Measurements from ENCODE around the gene SH3PXD2B. TPM values are rescaled to one million over a fixed set of nuclear protein-coding genes. Genes with fewer than 3 reads are reported as not detected.
A peak's percentile ranks its signal among the peaks of the same experiment; 100 is the strongest.

SH3PXD2B gene
- total and polyA plus RNA-seq, 2 of the 13 experiments (the other 11 are each of a cell fraction or from before 2014, with no cell fraction given), result 3.4 to 4.6 TPM

DNA sequence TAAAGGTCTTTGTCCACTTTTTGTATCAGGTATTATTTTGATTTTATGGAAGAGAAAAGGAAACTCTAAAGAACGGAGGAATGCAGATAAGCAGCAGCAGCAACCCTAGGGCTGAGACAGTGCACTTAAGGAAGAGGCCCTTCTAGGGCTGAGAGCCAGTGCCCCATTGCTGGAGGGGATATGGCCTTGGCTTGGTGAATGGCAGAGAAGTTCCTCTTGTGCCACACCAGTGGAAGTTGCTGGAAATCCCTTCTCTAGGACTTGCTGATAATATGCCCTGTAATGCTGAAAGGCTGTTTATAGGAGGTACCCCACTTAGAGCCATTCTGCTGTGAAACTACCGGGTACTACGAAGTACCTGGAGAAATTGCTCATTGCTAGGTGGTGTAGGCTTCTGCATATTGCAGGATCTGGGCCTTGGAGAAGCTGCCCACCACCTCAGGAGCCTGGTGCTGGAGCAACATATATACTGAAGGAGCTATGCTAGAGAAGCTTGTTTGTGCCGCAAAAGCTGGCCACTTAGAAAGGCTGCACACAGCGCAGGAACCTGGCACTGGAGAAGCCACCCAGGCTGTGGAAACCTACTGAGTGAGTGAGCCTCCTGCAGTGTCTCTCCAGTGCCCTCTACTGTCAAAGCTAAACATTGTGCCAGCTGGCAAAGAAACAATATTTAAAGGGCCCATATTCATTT lies 161.1 kb downstream of the SH3PXD2B start (continued):
- TF ChIP-seq ZBTB21 (CRISPR knock-in tag; IDR thresholded peaks at IDR 0.05) (no peak), ZNF558 (CRISPR knock-in tag; IDR thresholded peaks at IDR 0.05; ENCODE audit: borderline replicate concordance) (no peak), YEATS2 (CRISPR knock-in tag; IDR thresholded peaks at IDR 0.05; ENCODE audit: borderline replicate concordance) (peak; percentile 36; the same call in 1 of the 2 replicates), ZKSCAN8 (CRISPR knock-in tag; IDR thresholded peaks at IDR 0.05; ENCODE audit: borderline replicate concordance) (no peak), ZNF343 (CRISPR knock-in tag; IDR thresholded peaks at IDR 0.05) (no peak), JUND (CRISPR knock-in tag; IDR thresholded peaks at IDR 0.05) (no peak), MAF1 (CRISPR knock-in tag; IDR thresholded peaks at IDR 0.05; ENCODE audit: borderline replicate concordance) (no peak), RAD21 (CRISPR knock-in tag; IDR thresholded peaks at IDR 0.05) (peak; percentile 93), GATAD1 (CRISPR knock-in tag; IDR thresholded peaks at IDR 0.05) (peak; percentile 20; the same call in 1 of the 2 replicates), HNF4A (CRISPR knock-in tag; IDR thresholded peaks at IDR 0.05) (0 out of 2 replicates have a peak, but pooled peaks have one; percentile 18), BCL6 (CRISPR knock-in tag; IDR thresholded peaks at IDR 0.05) (peak; percentile 36; the same call in 1 of the 2 replicates), ZNF205 (CRISPR knock-in tag; IDR thresholded peaks at IDR 0.05) (0 out of 2 replicates have a peak, but pooled peaks have one; percentile 14), EP300 (IDR thresholded peaks at IDR 0.05; ENCODE audit: low read depth in 2 of 2, low read length in 2 of 2) (peak in 1 of 2 experiments; percentile 46; a peak in 1 of 4 replicates), EP300 (CRISPR knock-in tag; IDR thresholded peaks at IDR 0.05; ENCODE audit: borderline replicate concordance) (no peak), STAG1 (CRISPR knock-in tag; IDR thresholded peaks at IDR 0.05) (peak; percentile 89), SPEN (CRISPR knock-in tag; IDR thresholded peaks at IDR 0.05; ENCODE audit: low read depth) (peak; percentile 25; the same call in 1 of the 2 replicates), RFX5 (IDR thresholded peaks at IDR 0.05; ENCODE audit: low read depth, low read length) (no peak), ZNF501 (CRISPR knock-in tag; IDR thresholded peaks at IDR 0.05) (no peak), YEATS4 (CRISPR knock-in tag; IDR thresholded peaks at IDR 0.05; ENCODE audit: borderline replicate concordance) (peak; percentile 44; the same call in 1 of the 2 replicates)
- TF ChIP-seq, protein P1, sequence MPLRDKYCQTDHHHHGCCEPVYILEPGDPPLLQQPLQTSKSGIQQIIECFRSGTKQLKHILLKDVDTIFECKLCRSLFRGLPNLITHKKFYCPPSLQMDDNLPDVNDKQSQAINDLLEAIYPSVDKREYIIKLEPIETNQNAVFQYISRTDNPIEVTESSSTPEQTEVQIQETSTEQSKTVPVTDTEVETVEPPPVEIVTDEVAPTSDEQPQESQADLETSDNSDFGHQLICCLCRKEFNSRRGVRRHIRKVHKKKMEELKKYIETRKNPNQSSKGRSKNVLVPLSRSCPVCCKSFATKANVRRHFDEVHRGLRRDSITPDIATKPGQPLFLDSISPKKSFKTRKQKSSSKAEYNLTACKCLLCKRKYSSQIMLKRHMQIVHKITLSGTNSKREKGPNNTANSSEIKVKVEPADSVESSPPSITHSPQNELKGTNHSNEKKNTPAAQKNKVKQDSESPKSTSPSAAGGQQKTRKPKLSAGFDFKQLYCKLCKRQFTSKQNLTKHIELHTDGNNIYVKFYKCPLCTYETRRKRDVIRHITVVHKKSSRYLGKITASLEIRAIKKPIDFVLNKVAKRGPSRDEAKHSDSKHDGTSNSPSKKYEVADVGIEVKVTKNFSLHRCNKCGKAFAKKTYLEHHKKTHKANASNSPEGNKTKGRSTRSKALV (CRISPR knock-in tag; IDR thresholded peaks at IDR 0.05), result peak; percentile 87
- TF ChIP-seq, protein P2, sequence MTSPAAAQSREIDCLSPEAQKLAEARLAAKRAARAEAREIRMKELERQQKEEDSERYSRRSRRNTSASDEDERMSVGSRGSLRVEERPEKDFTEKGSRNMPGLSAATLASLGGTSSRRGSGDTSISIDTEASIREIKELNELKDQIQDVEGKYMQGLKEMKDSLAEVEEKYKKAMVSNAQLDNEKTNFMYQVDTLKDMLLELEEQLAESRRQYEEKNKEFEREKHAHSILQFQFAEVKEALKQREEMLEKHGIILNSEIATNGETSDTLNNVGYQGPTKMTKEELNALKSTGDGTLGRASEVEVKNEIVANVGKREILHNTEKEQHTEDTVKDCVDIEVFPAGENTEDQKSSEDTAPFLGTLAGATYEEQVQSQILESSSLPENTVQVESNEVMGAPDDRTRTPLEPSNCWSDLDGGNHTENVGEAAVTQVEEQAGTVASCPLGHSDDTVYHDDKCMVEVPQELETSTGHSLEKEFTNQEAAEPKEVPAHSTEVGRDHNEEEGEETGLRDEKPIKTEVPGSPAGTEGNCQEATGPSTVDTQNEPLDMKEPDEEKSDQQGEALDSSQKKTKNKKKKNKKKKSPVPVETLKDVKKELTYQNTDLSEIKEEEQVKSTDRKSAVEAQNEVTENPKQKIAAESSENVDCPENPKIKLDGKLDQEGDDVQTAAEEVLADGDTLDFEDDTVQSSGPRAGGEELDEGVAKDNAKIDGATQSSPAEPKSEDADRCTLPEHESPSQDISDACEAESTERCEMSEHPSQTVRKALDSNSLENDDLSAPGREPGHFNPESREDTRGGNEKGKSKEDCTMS (CRISPR knock-in tag; conservative IDR thresholded peaks at IDR 0.05), result 0 out of 2 replicates have a peak, but pooled peaks have one; percentile 21
- TF ChIP-seq, protein P3, sequence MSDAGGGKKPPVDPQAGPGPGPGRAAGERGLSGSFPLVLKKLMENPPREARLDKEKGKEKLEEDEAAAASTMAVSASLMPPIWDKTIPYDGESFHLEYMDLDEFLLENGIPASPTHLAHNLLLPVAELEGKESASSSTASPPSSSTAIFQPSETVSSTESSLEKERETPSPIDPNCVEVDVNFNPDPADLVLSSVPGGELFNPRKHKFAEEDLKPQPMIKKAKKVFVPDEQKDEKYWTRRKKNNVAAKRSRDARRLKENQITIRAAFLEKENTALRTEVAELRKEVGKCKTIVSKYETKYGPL (CRISPR knock-in tag; IDR thresholded peaks at IDR 0.05), result no peak
- TF ChIP-seq, protein P4, sequence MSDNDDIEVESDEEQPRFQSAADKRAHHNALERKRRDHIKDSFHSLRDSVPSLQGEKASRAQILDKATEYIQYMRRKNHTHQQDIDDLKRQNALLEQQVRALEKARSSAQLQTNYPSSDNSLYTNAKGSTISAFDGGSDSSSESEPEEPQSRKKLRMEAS (IDR thresholded peaks at IDR 0.05), result peak; percentile 34; the same call in 1 of the 2 replicates
- TF ChIP-seq, protein P5, sequence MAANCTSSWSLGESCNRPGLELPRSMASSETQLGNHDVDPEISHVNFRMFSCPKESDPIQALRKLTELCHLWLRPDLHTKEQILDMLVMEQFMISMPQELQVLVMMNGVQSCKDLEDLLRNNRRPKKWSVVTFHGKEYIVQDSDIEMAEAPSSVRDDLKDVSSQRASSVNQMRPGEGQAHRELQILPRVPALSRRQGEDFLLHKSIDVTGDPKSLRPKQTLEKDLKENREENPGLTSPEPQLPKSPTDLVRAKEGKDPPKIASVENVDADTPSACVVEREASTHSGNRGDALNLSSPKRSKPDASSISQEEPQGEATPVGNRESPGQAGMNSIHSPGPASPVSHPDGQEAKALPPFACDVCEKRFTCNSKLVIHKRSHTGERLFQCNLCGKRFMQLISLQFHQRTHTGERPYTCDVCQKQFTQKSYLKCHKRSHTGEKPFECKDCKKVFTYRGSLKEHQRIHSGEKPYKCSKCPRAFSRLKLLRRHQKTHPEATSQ (CRISPR knock-in tag; IDR thresholded peaks at IDR 0.05; ENCODE audit: borderline replicate concordance), result no peak
